Activated CD8-positive, alpha-beta memory T cell treated with anti-CD3 and anti-CD28 coated beads, Interleukin-2, amount 50 U/mL, for 4 hours (primary cell): ENCODE results near the gene DIRAS3.
"Not testable (repeated sequence)": the region's sequence is repeated elsewhere in the genome, so short reads cannot be mapped to it uniquely, and the experiment has no call there.

Experiments
- DNase-seq: peaks from one replicate; pipeline ENCODE4 v3.0.0-alpha.2; 2020

DIRAS3 gene

DNA sequence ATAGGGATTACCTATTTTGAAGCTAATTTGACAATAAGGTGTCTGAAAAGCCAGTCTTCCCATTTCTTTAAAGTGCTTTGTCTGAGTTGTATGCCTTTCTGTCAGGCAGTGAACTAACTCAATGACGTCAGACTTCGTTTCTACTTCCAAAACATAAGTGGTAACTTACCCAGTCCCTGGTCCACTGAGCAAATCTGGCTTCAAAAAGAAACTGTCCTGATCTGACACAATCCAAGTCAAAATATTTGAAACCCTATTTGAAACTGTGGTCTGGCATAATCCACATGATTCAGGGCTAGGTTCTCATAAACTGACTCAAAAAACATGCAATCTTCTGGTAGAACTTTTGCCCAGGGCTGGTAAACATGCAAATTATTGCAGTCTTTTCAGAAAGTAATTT lies 34.0 kb downstream of the DIRAS3 start:
- no peak for DNase-seq

DNA sequence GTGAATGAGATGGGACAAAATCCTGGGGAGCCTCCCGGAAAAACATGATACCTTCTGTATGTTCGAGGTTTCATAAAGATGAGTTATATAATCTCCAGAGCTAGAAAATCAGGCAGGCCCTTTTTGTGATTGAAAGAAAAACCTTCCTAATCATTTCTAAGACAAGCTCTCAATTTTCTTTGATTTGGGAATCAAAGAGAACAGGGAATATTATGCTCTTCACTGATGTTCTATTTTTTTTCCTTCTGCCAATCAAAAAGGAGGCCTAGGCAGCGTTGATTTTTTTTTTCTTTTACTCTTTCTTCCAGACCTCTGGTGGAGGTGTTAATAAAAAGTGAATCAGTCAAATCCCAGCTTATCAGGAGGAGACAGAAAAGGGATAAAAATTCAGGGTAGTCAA lies 34.5 kb downstream of the DIRAS3 start:
- no peak for DNase-seq

DNA sequence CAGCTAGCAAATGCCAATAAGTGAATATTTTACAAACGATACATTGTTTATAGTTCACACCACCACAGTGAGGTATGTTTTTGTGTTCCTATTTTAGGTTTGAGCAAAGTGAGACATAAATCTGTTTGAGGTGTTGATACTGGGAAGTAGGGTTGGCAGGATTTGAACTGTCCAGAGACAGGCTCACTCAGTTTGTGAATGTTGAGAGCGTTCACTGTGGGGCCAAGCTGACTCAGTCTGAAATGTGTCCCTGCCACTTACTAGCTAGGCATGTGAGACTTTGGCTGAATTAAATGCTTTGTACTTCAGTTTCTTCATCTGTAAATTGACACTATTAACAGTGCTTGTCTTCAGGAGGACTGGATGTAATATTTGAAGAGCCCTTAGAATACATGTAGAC lies 35.1 kb downstream of the DIRAS3 start:
- DNase-seq, result no peak

DNA sequence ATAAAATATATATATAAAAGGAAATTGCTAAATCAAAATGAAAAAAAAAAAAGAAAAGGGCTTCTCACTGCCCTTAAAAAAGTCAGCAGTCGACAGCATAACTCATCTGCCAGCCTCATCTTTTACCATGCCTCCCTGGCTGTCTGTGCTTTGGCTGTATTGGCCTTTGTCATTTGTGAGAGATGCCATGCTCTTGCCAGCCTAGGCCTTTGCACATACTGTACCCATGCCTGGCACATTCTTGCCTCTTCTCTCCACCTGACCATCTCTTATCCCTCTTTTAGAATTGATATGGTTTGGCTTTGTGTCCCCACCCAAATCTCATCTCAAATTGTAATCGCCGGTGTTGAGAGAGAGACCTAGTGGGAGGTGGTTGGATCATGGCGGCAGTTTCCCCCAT lies 37.1 kb downstream of the DIRAS3 start:
- no peak for DNase-seq

DNA sequence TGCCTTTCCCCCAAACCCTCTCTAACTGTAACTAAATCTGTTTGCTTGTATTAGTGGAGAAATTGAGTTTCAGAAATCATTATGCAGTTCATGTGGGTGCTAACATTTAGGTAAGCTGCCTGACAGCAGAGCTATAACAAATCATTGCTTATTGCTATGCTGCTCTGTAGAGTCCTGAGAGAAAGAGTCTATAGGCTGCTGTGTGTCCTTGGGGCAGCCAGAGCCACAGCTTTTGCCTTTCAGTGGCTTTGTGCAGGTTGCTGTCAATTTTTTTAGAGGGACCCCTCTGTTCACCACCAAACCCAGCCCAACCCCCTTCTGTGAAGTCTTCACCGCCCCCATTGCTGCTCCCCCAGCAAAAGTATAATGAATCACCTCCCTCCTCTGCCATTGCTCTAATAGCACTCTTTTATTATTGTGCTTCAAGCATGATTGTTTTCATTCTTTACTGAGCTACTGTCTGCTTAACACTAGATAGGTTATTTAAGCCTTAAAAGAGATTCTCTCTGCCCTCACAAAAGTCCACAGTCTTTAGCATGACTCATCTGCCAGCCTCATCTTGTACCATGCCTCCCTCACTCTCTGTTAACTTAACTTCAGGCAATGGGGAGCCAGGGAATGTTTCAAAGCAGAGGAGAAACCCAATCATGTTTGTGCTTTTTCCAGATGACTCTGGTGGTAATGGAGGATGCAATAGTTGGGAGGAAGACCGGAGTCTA lies 38.6 kb downstream of the DIRAS3 start:
- no peak for DNase-seq

DNA sequence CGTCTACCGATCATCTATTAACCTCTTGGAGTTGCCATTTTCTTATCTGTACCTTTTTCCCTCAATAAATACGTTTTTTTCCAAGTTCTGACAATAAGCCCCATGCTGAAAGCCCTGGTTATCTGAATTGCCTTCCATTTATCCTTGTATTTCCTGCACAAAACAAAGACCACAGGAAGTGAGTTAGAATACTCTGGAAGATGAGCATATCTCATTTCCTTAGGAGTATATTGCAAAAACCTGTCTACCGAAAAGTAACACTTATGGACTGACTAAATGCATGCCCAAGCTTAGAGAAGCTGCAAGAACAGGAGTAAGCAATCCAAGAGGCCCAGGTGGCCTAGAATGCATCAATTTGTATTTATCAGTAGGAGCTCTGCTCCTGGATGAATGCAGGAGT lies 39.9 kb downstream of the DIRAS3 start:
- no peak for DNase-seq

DNA sequence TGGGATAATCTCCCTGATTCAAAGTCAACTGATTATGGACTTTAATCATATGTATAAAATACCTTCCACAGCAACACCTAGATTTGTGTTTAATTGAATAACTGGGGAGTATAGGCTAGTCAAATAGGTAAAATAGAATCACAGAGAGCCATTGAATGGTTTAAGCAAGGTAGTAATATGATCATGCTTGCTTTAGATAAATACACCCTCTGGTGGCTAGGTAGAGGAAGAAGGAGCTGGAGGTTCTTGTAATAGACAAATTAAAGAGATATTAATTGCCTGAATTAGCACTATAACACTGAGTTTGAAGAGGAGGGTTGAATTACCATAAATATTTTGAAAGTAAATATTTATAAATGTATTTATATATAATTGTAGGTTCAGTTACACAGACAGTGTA lies 40.3 kb downstream of the DIRAS3 start:
- DNase-seq, result no peak

DNA sequence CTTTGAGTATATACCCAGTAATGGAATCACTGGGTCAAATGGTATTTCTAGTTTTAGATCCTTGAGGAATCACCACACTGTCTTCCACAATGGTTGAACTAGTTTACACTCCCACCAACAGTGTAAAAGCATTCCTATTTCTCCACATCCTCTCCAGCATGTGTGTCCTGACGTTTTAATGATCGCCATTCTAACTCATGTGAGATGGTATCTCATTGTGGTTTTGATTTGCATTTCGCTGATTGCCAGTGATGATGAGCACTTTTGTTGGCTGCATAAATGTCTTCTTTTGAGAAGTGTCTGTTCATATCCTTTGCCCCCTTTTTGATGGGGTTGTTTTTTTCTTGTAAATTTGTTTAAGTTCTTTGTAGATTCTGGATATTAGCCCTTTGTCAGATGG lies 46.8 kb downstream of the DIRAS3 start:
- DNase-seq, result not testable (repeated sequence)

DNA sequence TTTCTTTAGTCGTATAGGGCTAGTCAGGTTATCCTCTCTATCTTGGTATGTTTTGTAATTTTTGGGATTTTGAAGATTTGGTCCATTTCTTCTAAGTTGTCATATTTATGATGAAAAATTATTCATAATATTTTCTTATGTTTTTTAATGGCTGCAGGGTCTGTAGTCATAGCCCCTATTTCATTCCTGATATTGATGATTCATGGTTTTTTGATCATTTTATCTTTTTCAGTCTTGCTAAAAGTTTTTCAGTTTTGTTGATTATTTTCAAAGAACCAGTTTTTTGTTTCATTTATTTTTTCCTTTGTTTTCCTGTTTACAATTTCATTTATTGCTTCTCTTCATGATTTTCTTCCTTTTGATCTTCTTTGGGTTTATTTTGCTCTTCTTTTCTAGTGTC lies 50.2 kb downstream of the DIRAS3 start:
- DNase-seq, result no peak

DNA sequence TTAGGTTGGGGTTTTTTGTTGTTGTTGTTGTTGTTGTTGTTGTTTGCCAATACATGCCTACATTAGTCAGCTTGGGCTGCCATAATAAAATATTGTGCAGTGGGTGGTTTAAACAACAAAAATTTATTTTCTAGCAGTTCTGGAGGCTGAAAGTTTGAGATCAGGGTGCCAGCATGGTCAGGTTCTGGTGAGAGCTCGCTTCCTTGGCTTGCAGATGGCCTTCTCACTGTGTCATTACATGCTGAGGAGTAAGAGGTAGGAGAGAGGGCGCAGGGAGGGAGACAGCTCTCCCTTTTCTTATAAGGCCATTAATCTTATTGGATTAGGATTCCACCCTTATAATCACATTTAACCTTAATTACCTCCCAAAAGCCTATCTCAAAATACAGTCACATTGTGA lies 52.7 kb downstream of the DIRAS3 start:
- DNase-seq, result no peak
